Thyroid gland (tissue), 4 donors: ENCODE results near the gene ELFN1. TPM values are rescaled to one million over a fixed set of nuclear protein-coding genes. Genes with fewer than 3 reads are reported as not detected.

Experiments used
- DNase-seq, 2 donors: peaks; one replicate each; pipeline ENCODE4 v3.0.0-alpha.2; 2019
- H3K27ac ChIP-seq, 3 donors: fragments of 200-600 bp; sonication (generic); 1 replicate in 2 of 3; 2 replicates in 1 of 3; pipeline ENCODE4 v1.5.1; 2016 to 2019; ENCODE audit warnings: mild to moderate bottlenecking in 1 of 3, moderate library complexity in 1 of 3
- H3K27me3 ChIP-seq: fragments of 200-600 bp; sonication (generic); one replicate; pipeline ENCODE4 v1.5.1; 2019
- H3K36me3 ChIP-seq, 2 donors: fragments of 200-600 bp; sonication (generic); one replicate each; pipeline ENCODE4 v1.5.1; 2016 to 2019
- H3K4me1 ChIP-seq, 2 donors: fragments of 200-600 bp; sonication (generic); one replicate each; pipeline ENCODE4 v1.5.1; 2017 to 2019
- H3K4me3 ChIP-seq, 3 donors: fragments of 200-600 bp; sonication (generic); replicated peaks in 1 of 3; 1 replicate in 2 of 3; 2 replicates in 1 of 3; pipeline ENCODE4 v1.5.1; 2016; ENCODE audit warnings: mild to moderate bottlenecking in 1 of 3
- H3K9me3 ChIP-seq: fragments of 200-600 bp; sonication (generic); one replicate; pipeline ENCODE4 v1.5.1; 2017
- CTCF ChIP-seq, 6 experiments: fragments of 200-600 bp in 3 of 6; fragments of 450-650 bp in 3 of 6; sonication (generic) in 3 of 6; IDR thresholded peaks; one replicate each; pipeline ENCODE4 v1.5.1; 2016 to 2019; ENCODE audit warnings: antibody characterized with exemption in 6 of 6, mild to moderate bottlenecking in 2 of 6, inconsistent platforms in 1 of 6, moderate library complexity in 1 of 6
- POLR2A ChIP-seq, 2 donors: fragments of 450-650 bp; IDR thresholded peaks; one replicate each; pipeline ENCODE4 v1.6.1; 2017; ENCODE audit warnings: antibody characterized with exemption in 2 of 2, mild to moderate bottlenecking in 2 of 2, moderate library complexity in 1 of 2
- WGBS, 2 donors: methylation state at CpG; one replicate each; pipeline ENCODE4 v1.1.5; 2017; 5-methylcytosine and 5-hydroxymethylcytosine counted together
- intact Hi-C: fragments of 100-400 bp; cut with DNase I; formaldehyde crosslinking; loops from one replicate; pipeline ENCODE4 v1.15.1; 2023
- total RNA-seq, 4 donors: library from RNA; depleted of rRNA; stranded (reverse); fragments of >200 nt; gene quantifications; one replicate each; pipeline ENCODE4 v1.2.3, GENCODE V29; 2016

ELFN1 gene
- total RNA-seq, 4 donors from 2014 or later: 0.11 to 0.96 (median 0.54) TPM

GRCh38 chr7:1676550-1677078 is 6.5 kb downstream of the ELFN1 start:
- peaks cover 4% of the 10 kb centered on the region for H3K27me3 ChIP-seq

GRCh38 chr7:1677206-1678080 is 7.4 kb downstream of the ELFN1 start:
- WGBS, 2 donors: 74 to 78% methylated on average over 25 of the region's 25 CpGs
- no peak overlapping the region for H3K4me3 ChIP-seq
- intact Hi-C loops: no loop called here
- no peak overlapping the region for H3K27ac ChIP-seq
- no peaks in the 10 kb centered on the region for H3K4me1 ChIP-seq
- TF ChIP-seq CTCF (IDR thresholded peaks at IDR 0.05) (no peak), POLR2A (IDR thresholded peaks at IDR 0.05) (no peak)
- H3K36me3 ChIP-seq: no peaks in the 10 kb centered on the region
- no peak for DNase-seq
- no peaks in the 10 kb centered on the region for H3K27me3 ChIP-seq
- no peaks in the 10 kb centered on the region for H3K9me3 ChIP-seq

More at GRCh38 chr7:1676550-1677078, 6.5 kb downstream of the ELFN1 start:
- intact Hi-C loops: no loop called here
- no peaks in the 10 kb centered on the region for H3K36me3 ChIP-seq
- 66 to 68% methylated on average over 23 of the region's 23 CpGs for WGBS, 2 donors
- H3K4me3 ChIP-seq: no peak overlapping the region
- no peak for TF ChIP-seq POLR2A (IDR thresholded peaks at IDR 0.05)
- no peak for TF ChIP-seq CTCF (IDR thresholded peaks at IDR 0.05)
- no peaks in the 10 kb centered on the region for H3K9me3 ChIP-seq
- no peaks in the 10 kb centered on the region for H3K4me1 ChIP-seq
- no peak overlapping the region for H3K27ac ChIP-seq
- DNase-seq: no peak

- TF ChIP-seq CTCF (IDR thresholded peaks at IDR 0.05) (no peak), POLR2A (IDR thresholded peaks at IDR 0.05) (no peak)
- no peak for DNase-seq
- Histone ChIP-seq H3K27ac (no peak overlapping the region), H3K4me3 (no peak overlapping the region), H3K9me3 (no peaks in the 10 kb centered on the region), H3K27me3 (no peaks in the 10 kb centered on the region), H3K36me3 (no peaks in the 10 kb centered on the region), H3K4me1 (no peaks in the 10 kb centered on the region)
- intact Hi-C loops: no loop called here
- 90% methylated on average over 6 of the region's 13 CpGs; no CpG with 5 or more reads in 1 of the 2 donors for WGBS, 2 donors
Observed at GRCh38 chr7:1678081-1678543, 8.0 kb downstream of the ELFN1 start.

GRCh38 chr7:1678571-1679325 is 8.7 kb downstream of the ELFN1 start:
- DNase-seq: no peak

More at GRCh38 chr7:1678571-1679325, 8.7 kb downstream of the ELFN1 start:
- Histone ChIP-seq H3K36me3 (no peaks in the 10 kb centered on the region), H3K27me3 (no peaks in the 10 kb centered on the region), H3K27ac (no peak overlapping the region), H3K4me3 (no peak overlapping the region), H3K4me1 (no peaks in the 10 kb centered on the region), H3K9me3 (no peaks in the 10 kb centered on the region)
- intact Hi-C loops: no loop called here
- TF ChIP-seq POLR2A (IDR thresholded peaks at IDR 0.05) (no peak), CTCF (IDR thresholded peaks at IDR 0.05) (no peak)
- 91% methylated on average over 24 to 28 of the region's 30 CpGs for WGBS, 2 donors
